HepG2 (cell line): ENCODE data around the gene PRKAG1. TPM values are rescaled to one million over a fixed set of nuclear protein-coding genes. Genes with fewer than 3 reads are reported as not detected.
A peak's percentile ranks its signal among the peaks of the same experiment; 100 is the strongest.

Experiments
- ATAC-seq: fragments of 200-7000 bp; cut with Tn5 transposase; 3 replicates; pipeline ENCODE4 v1.9.1; 2020; ENCODE audit warnings: mild to moderate bottlenecking, moderate library complexity
- BruUV-seq: library from RNA; stranded (reverse); fragments of 400-500 nt; replicated peaks from 2 replicates; lab custom pipeline; 2021; lab: Mats Ljungman, UMichigan
- CTCF ChIA-PET: fragments of 300-600 bp; formaldehyde crosslinking; extraction: SDS; loops from one replicate; lab custom pipeline; 2021; ENCODE audit warnings: low total read pairs, inconsistent platforms, low intra/inter-chr PET ratio; lab: Yijun Ruan, JAX
- POLR2A ChIA-PET: fragments of 350-600 bp; sonication (Branson Sonifier 250); formaldehyde crosslinking; loops from one replicate; lab custom pipeline; 2020; ENCODE audit warnings: antibody characterized with exemption, inconsistent platforms; lab: Yijun Ruan, JAX
- DNase-seq: peaks from one replicate; pipeline ENCODE4 v3.0.0-alpha.2; 2015; ENCODE audit warnings: low spot score
- FAIRE-seq: peaks from 3 replicates; lab custom pipeline; 2011; peaks lifted over from hg19 to GRCh38; lab: Jason Lieb, UNC
- H2AFZ ChIP-seq: one replicate; pipeline ENCODE4 v1.6.1; 2011; ENCODE audit warnings: low read length, inconsistent platforms
- H3K27ac ChIP-seq: fragments of 300-600 bp; 3 replicates; pipeline ENCODE4 v1.8.0; 2011; ENCODE audit warnings: mixed run types, mild to moderate bottlenecking, mixed read lengths, low read length, inconsistent platforms; ENCODE audit not compliant: insufficient read depth; ENCODE audit errors: extremely low read length
- H3K27me3 ChIP-seq, 2 experiments: fragments of 200-600 bp in 1 of 2; 2 replicates in 1 of 2; 3 replicates in 1 of 2; pipeline versions ENCODE4 v1.6.0 to v1.8.0; 2011; ENCODE audit warnings: low read length in 2 of 2, mild to moderate bottlenecking in 2 of 2, moderate library complexity in 2 of 2, inconsistent platforms in 1 of 2; ENCODE audit not compliant: insufficient read depth in 2 of 2, control insufficient read depth in 1 of 2
- H3K36me3 ChIP-seq, 2 experiments: fragments of 200-600 bp in 1 of 2; replicated peaks in 1 of 2; 2 replicates in 1 of 2; 3 replicates in 1 of 2; pipeline versions ENCODE4 v1.5.1 to v1.8.0; 2011; ENCODE audit warnings: low read length in 2 of 2, inconsistent platforms in 1 of 2; ENCODE audit not compliant: insufficient read depth in 2 of 2, control insufficient read depth in 1 of 2
- H3K4me1 ChIP-seq: 2 replicates; pipeline ENCODE4 v1.5.1; 2012; ENCODE audit warnings: low read length, inconsistent platforms; ENCODE audit not compliant: insufficient read depth
- H3K4me2 ChIP-seq: 2 replicates; pipeline ENCODE4 v1.6.0; 2011; ENCODE audit warnings: low read depth, low read length, inconsistent platforms
- H3K4me3 ChIP-seq, 3 experiments: fragments of 200-600 bp in 1 of 3; sonication (generic), shearing (Covaris generic) in 1 of 3; replicated peaks in 1 of 3; 2 replicates each; pipeline ENCODE4 v1.5.1; 2011 to 2016; ENCODE audit warnings: low read length in 3 of 3, inconsistent platforms in 2 of 3, low read depth in 2 of 3, mild to moderate bottlenecking in 2 of 3, control low read depth in 1 of 3, mixed read lengths in 1 of 3; ENCODE audit not compliant: insufficient read depth in 1 of 3
- H3K79me2 ChIP-seq: one replicate; pipeline ENCODE4 v1.6.1; 2011; ENCODE audit warnings: low read length, inconsistent platforms; ENCODE audit not compliant: insufficient read depth
- H3K9ac ChIP-seq: 2 replicates; pipeline ENCODE4 v1.6.0; 2011; ENCODE audit warnings: mild to moderate bottlenecking, low read depth, low read length, inconsistent platforms; ENCODE audit not compliant: insufficient read depth
- H3K9me3 ChIP-seq: 2 replicates; pipeline ENCODE4 v1.5.1; 2012; ENCODE audit warnings: mild to moderate bottlenecking, low read length
- H4K20me1 ChIP-seq: 2 replicates; pipeline ENCODE4 v1.6.0; 2011; ENCODE audit warnings: inconsistent platforms, mild to moderate bottlenecking, low read length, moderate library complexity; ENCODE audit not compliant: insufficient read depth
- AFF4 ChIP-seq: sonication (generic); formaldehyde crosslinking; IDR thresholded peaks from 2 replicates; pipeline ENCODE4 v1.4.0; 2020; ENCODE audit warnings: missing genetic modification reagents
- FOSL2 ChIP-seq: sonication (generic); formaldehyde crosslinking; IDR thresholded peaks from 2 replicates; pipeline ENCODE4 v1.4.0; 2020; ENCODE audit warnings: missing genetic modification reagents
- MAFK ChIP-seq, 2 experiments: IDR thresholded peaks in 1 of 2; conservative IDR thresholded peaks in 1 of 2; 2 replicates each; pipeline ENCODE4 v1.6.1; 2011; ENCODE audit warnings: improper control_type of control experiment in 2 of 2, low read length in 2 of 2
- MLX ChIP-seq: IDR thresholded peaks from 2 replicates; pipeline ENCODE4 v1.6.1; 2016
- NFYC ChIP-seq: IDR thresholded peaks from 2 replicates; pipeline ENCODE4 v1.6.1; 2016; ENCODE audit warnings: missing genetic modification reagents, missing compliant biosample characterization
- SMARCE1 ChIP-seq: fragments of 450-650 bp; IDR thresholded peaks from 2 replicates; pipeline ENCODE4 v1.6.1; 2017; ENCODE audit warnings: borderline replicate concordance
- TFDP2 ChIP-seq: sonication (generic); formaldehyde crosslinking; IDR thresholded peaks from 2 replicates; pipeline ENCODE4 v1.4.0; 2020; ENCODE audit warnings: missing genetic modification reagents
- UBTF ChIP-seq: sonication (generic); formaldehyde crosslinking; IDR thresholded peaks from 2 replicates; pipeline ENCODE4 v1.4.0; 2020; ENCODE audit warnings: mild to moderate bottlenecking, missing genetic modification reagents
- ZBTB21 ChIP-seq: sonication (generic); formaldehyde crosslinking; IDR thresholded peaks from 2 replicates; pipeline ENCODE4 v1.4.0; 2020; ENCODE audit warnings: missing genetic modification reagents
- ZNF136 ChIP-seq: sonication (generic); formaldehyde crosslinking; IDR thresholded peaks from 2 replicates; pipeline ENCODE4 v1.8.1; 2022; ENCODE audit warnings: low read depth, mild to moderate bottlenecking, moderate library complexity, missing genetic modification reagents
- ZNF263 ChIP-seq: sonication (generic); formaldehyde crosslinking; IDR thresholded peaks from 2 replicates; pipeline ENCODE4 v1.4.0; 2020; ENCODE audit warnings: missing genetic modification reagents
- ZNF282 ChIP-seq: fragments of 450-650 bp; IDR thresholded peaks from 2 replicates; pipeline ENCODE4 v1.6.1; 2018; ENCODE audit not compliant: partially characterized antibody
- ZNF709 ChIP-seq: sonication (generic); formaldehyde crosslinking; IDR thresholded peaks from 2 replicates; pipeline ENCODE4 v1.5.0; 2020; ENCODE audit warnings: mild to moderate bottlenecking, missing genetic modification reagents
- ZNF773 ChIP-seq: sonication (generic); formaldehyde crosslinking; IDR thresholded peaks from 2 replicates; pipeline ENCODE4 v1.4.0; 2020; ENCODE audit warnings: missing genetic modification reagents, borderline replicate concordance
- WGBS: methylation state at CpG from one replicate; pipeline ENCODE4 v1.1.6; 2017; ENCODE audit warnings: low lambda C conversion rate; 5-methylcytosine and 5-hydroxymethylcytosine counted together
- in situ Hi-C: cut with HindIII; loops from 2 replicates; pipeline ENCODE4 v1.10.0; 2017; ENCODE audit warnings: low pct_unique_long_range_greater_than_20kb; ENCODE audit not compliant: extremely low pct_ligation_motif_present
- intact Hi-C: fragments of 100-400 bp; cut with micrococcal nuclease; formaldehyde crosslinking; loops from one replicate; pipeline ENCODE4 v1.10.0; 2022; ENCODE audit not compliant: unreplicated experiment
- polyA plus RNA-seq, 8 experiments: library from polyadenylated mRNA; depleted of rRNA in 3 of 8; stranded (reverse) in 7 of 8; unstranded in 1 of 8; fragments of >200 nt; fragmentation: Illumina TruSeq in 4 of 8; extraction: Trizol in 4 of 8; gene quantifications; 2 replicates each; pipeline versions ENCODE4 v1.2.1 to v1.2.3, GENCODE V29; 2011 to 2016; ENCODE audit warnings: low read depth in 4 of 8, missing spikeins in 1 of 8, mixed read lengths in 1 of 8; ENCODE audit not compliant: insufficient read depth in 1 of 8
- total RNA-seq, 5 experiments: library from RNA; depleted of rRNA; stranded (reverse); fragments of >200 nt; fragmentation: Illumina TruSeq; extraction: Trizol; gene quantifications; 2 replicates each; pipeline ENCODE4 v1.2.3, GENCODE V29; 2016; ENCODE audit warnings: low read depth in 1 of 5

Gene PRKAG1
- total and polyA plus RNA-seq, 2 of the 13 experiments (the other 11 are each of a cell fraction or from before 2014, with no cell fraction given) = 26.1 to 32.8 TPM

GRCh38 chr12:48969833-48970701, 48.5 kb downstream of the PRKAG1 start:
- peaks cover 50% of the 10 kb centered on the region for H3K4me1 ChIP-seq
- 26% methylated on average over 5 of the region's 77 CpGs for WGBS
- H3K27ac ChIP-seq = no peak overlapping the region
- no peak for DNase-seq
- in situ Hi-C loops = no loop called here
- H3K27me3 ChIP-seq = peaks cover 24 to 90% of the 10 kb centered on the region in 2 experiments
- POLR2A ChIA-PET = interaction anchor here (1.6 kb wide), 1 partner anchor 13 kb away, joined by 7 read pairs; the partner anchor contains the start of gene ARF3
- CTCF ChIA-PET = no interaction called here
- no peak for FAIRE-seq
- ATAC-seq = peak; percentile 60
- no peaks in the 10 kb centered on the region for H3K79me2 ChIP-seq
- H3K4me2 ChIP-seq = peak overlapping the region; percentile 78
- H3K36me3 ChIP-seq = no peaks in the 10 kb centered on the region
- no peaks in the 10 kb centered on the region for H3K9me3 ChIP-seq
- intact Hi-C loops = no loop called here
- BruUV-seq = no TSS peak
- H2AFZ ChIP-seq = no peak overlapping the region
- peaks cover 9% of the 10 kb centered on the region; the same call in 1 of the 2 replicates for H4K20me1 ChIP-seq
- peak overlapping the region; percentile 17 to 72 (median 36); a peak in 5 of 6 replicates for H3K4me3 ChIP-seq
- H3K9ac ChIP-seq = no peak overlapping the region
- TF ChIP-seq AFF4 (CRISPR knock-in tag) (no peak), TFDP2 (CRISPR knock-in tag) (peak; percentile 48; the same call in 1 of the 2 replicates), ZBTB21 (CRISPR knock-in tag) (no peak), ZNF773 (CRISPR knock-in tag) (no peak), NFYC (no peak), ZNF282 (no peak), SMARCE1 (no peak), UBTF (CRISPR knock-in tag) (peak; percentile 49; the same call in 1 of the 2 replicates), MLX (CRISPR knock-in tag) (no peak), MAFK (conservative IDR thresholded peaks at IDR 0.05 in 1 of 2, IDR thresholded peaks at IDR 0.05 in 1 of 2; ENCODE audit: low read length in 2 of 2) (no peak), ZNF709 (CRISPR knock-in tag) (0 out of 2 replicates have a peak, but pooled peaks have one; percentile 37), FOSL2 (CRISPR knock-in tag) (no peak), ZNF263 (CRISPR knock-in tag) (peak; percentile 31; the same call in 1 of the 2 replicates), ZNF136 (CRISPR knock-in tag) (no peak)
